ENCODE data around the gene EYA2.

The EYA2 gene

GRCh38 chr20:47230811-47231256 lies 336.2 kb downstream of the EYA2 start:
- H3K4me3 ChIP-seq (ENCODE audit: low read depth, low read length) = no peak overlapping the region
- TF ChIP-seq, protein P1, sequence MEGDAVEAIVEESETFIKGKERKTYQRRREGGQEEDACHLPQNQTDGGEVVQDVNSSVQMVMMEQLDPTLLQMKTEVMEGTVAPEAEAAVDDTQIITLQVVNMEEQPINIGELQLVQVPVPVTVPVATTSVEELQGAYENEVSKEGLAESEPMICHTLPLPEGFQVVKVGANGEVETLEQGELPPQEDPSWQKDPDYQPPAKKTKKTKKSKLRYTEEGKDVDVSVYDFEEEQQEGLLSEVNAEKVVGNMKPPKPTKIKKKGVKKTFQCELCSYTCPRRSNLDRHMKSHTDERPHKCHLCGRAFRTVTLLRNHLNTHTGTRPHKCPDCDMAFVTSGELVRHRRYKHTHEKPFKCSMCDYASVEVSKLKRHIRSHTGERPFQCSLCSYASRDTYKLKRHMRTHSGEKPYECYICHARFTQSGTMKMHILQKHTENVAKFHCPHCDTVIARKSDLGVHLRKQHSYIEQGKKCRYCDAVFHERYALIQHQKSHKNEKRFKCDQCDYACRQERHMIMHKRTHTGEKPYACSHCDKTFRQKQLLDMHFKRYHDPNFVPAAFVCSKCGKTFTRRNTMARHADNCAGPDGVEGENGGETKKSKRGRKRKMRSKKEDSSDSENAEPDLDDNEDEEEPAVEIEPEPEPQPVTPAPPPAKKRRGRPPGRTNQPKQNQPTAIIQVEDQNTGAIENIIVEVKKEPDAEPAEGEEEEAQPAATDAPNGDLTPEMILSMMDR (IDR thresholded peaks at IDR 0.05; ENCODE audit: insufficient read depth, low read length, missing control alignments) = no peak
- CTCF ChIA-PET = interaction anchor here (0.7 to 7.4 kb wide), 5 partner anchors 9 to 483 kb away, joined by 3 to 49 read pairs (median 3); no protein-coding TSS in a partner anchor
- DNase-seq (ENCODE audit: low read depth, low spot score) = peak; percentile 12
- POLR2A ChIA-PET = no interaction called here

- CTCF ChIA-PET = interaction anchor here (0.9 to 7.4 kb wide), 7 partner anchors 9 to 386 kb away, joined by 3 to 49 read pairs (median 3); no protein-coding TSS in a partner anchor
Observed at GRCh38 chr20:47231382-47232039, 336.9 kb downstream of the EYA2 start.

GRCh38 chr20:47232518-47232917 lies 337.9 kb downstream of the EYA2 start:
- CTCF ChIA-PET = interaction anchor here (0.7 to 7.4 kb wide), 6 partner anchors 9 to 385 kb away, joined by 3 to 49 read pairs (median 3); no protein-coding TSS in a partner anchor
- POLR2A ChIA-PET = interaction anchor here (0.6 kb wide), 1 partner anchor 130 kb away, joined by 3 read pairs; no protein-coding TSS in a partner anchor
- TF ChIP-seq, protein P1 (IDR thresholded peaks at IDR 0.05; ENCODE audit: insufficient read depth, low read length, missing control alignments) = no peak
- no peak overlapping the region for H3K4me3 ChIP-seq (ENCODE audit: low read depth, low read length)
- DNase-seq (ENCODE audit: low read depth, low spot score) = no peak

More at GRCh38 chr20:47231382-47232039, 336.9 kb downstream of the EYA2 start:
- no peak overlapping the region for H3K4me3 ChIP-seq (ENCODE audit: low read depth, low read length)
- POLR2A ChIA-PET = interaction anchor here (0.6 to 1.0 kb wide), 2 partner anchors 131 to 270 kb away, joined by 3 read pairs; partner anchors contain the start of gene NCOA3
- DNase-seq (ENCODE audit: low read depth, low spot score) = peak; percentile 83
- TF ChIP-seq, protein P1 (IDR thresholded peaks at IDR 0.05; ENCODE audit: insufficient read depth, low read length, missing control alignments) = peak; percentile 28

- ChIA-PET POLR2A (no interaction called here), CTCF (interaction anchor here (1.2 to 7.4 kb wide), 6 partner anchors 11 to 481 kb away, joined by 3 to 49 read pairs (median 9); no protein-coding TSS in a partner anchor)
- no peak overlapping the region for H3K4me3 ChIP-seq (ENCODE audit: low read depth, low read length)
- peak; percentile 56 for DNase-seq (ENCODE audit: low read depth, low spot score)
- TF ChIP-seq, protein P1 (IDR thresholded peaks at IDR 0.05; ENCODE audit: insufficient read depth, low read length, missing control alignments) = no peak
Observed at GRCh38 chr20:47233333-47234188, 338.9 kb downstream of the EYA2 start.

- POLR2A ChIA-PET = no interaction called here
Observed at GRCh38 chr20:47235111-47235510, 340.5 kb downstream of the EYA2 start.

More at GRCh38 chr20:47235111-47235510, 340.5 kb downstream of the EYA2 start:
- DNase-seq (ENCODE audit: low read depth, low spot score) = no peak
- H3K4me3 ChIP-seq (ENCODE audit: low read depth, low read length) = no peak overlapping the region
- TF ChIP-seq, protein P1 (IDR thresholded peaks at IDR 0.05; ENCODE audit: insufficient read depth, low read length, missing control alignments) = no peak
- CTCF ChIA-PET = interaction anchor here (0.7 to 1.9 kb wide), 7 partner anchors 12 to 483 kb away, joined by 3 to 13 read pairs (median 4); no protein-coding TSS in a partner anchor

Measured in AG04449 (cell line).